ENCODE data around the gene ARHGAP30.

Gene ARHGAP30

DNA sequence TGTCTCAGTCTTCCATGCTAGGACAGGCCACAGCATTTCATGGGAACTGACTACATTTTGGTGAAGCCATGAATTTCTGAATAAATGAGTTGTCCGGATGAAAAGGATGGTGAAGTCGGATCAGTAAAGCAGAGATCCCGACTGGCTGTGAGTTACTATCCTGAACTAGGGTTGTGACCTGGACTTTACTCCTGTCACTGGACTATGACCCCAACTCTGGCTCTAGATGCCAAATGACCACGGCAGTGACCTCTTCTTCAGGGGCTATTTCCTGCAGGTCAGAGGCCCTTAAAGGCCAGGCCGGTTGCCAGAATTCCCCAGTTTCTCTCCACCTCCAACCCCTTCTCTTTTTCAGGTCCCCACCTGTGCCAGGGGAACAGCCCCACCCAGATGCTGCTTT lies 21.4 kb upstream of the ARHGAP30 start:
- H3K27me3 ChIP-seq (ENCODE audit: insufficient read depth, low read length, poor library complexity, severe bottlenecking) = no peaks in the 10 kb centered on the region
- H3K36me3 ChIP-seq (ENCODE audit: insufficient read depth, low read length) = no peaks in the 10 kb centered on the region
- H3K4me2 ChIP-seq (ENCODE audit: low read depth, low read length, poor library complexity, severe bottlenecking) = no peak overlapping the region
- no peak for TF ChIP-seq EZH2phosphoT487 (IDR thresholded peaks at IDR 0.05; ENCODE audit: borderline replicate concordance)
- TF ChIP-seq, protein P1, sequence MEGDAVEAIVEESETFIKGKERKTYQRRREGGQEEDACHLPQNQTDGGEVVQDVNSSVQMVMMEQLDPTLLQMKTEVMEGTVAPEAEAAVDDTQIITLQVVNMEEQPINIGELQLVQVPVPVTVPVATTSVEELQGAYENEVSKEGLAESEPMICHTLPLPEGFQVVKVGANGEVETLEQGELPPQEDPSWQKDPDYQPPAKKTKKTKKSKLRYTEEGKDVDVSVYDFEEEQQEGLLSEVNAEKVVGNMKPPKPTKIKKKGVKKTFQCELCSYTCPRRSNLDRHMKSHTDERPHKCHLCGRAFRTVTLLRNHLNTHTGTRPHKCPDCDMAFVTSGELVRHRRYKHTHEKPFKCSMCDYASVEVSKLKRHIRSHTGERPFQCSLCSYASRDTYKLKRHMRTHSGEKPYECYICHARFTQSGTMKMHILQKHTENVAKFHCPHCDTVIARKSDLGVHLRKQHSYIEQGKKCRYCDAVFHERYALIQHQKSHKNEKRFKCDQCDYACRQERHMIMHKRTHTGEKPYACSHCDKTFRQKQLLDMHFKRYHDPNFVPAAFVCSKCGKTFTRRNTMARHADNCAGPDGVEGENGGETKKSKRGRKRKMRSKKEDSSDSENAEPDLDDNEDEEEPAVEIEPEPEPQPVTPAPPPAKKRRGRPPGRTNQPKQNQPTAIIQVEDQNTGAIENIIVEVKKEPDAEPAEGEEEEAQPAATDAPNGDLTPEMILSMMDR (conservative IDR thresholded peaks at IDR 0.05; ENCODE audit: low read length) = no peak
- H3K4me3 ChIP-seq (ENCODE audit: low read length, poor library complexity, severe bottlenecking) = no peak overlapping the region
- H3F3A ChIP-seq (ENCODE audit: low read depth) = no peaks in the 10 kb centered on the region
- H3K9me3 ChIP-seq (ENCODE audit: insufficient read depth, low read depth, low read length) = no peaks in the 10 kb centered on the region
- no peak overlapping the region for H2AFZ ChIP-seq (ENCODE audit: low read length)
- H3K4me1 ChIP-seq (ENCODE audit: insufficient read depth, low read length, poor library complexity, severe bottlenecking) = no peaks in the 10 kb centered on the region
- H3K9ac ChIP-seq (ENCODE audit: low read depth, low read length, poor library complexity, severe bottlenecking) = no peak overlapping the region
- H3K79me2 ChIP-seq (ENCODE audit: insufficient read depth, low read length) = no peaks in the 10 kb centered on the region
- no peaks in the 10 kb centered on the region for H4K20me1 ChIP-seq (ENCODE audit: insufficient read depth, low read length, poor library complexity, severe bottlenecking)
- no peaks in the 10 kb centered on the region for H3K9me2 ChIP-seq (replicated peaks; ENCODE audit: low read depth, low read length)

DNA sequence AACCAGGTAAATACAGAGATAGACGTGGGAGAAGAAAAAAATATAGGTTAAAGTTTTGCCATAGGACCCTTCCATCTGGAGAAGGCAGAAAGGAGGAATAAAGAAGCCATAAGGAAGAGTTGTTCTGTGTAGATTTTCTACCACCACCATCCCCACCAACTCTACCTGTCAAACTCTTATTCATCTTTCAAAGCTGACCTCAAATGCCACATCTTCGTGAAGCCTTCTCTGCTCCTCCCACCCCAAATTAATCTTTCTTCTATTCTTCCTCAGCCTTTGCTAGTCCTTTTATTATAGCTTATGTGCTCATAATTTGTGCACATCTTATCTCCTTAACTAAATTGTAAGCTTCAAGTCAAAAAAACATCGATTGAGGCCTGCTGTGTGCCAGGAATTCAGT lies 20.9 kb upstream of the ARHGAP30 start:
- TF ChIP-seq, protein P1 (conservative IDR thresholded peaks at IDR 0.05; ENCODE audit: low read length) = no peak
- no peak for TF ChIP-seq EZH2phosphoT487 (IDR thresholded peaks at IDR 0.05; ENCODE audit: borderline replicate concordance)
- no peaks in the 10 kb centered on the region for H3K9me3 ChIP-seq (ENCODE audit: insufficient read depth, low read depth, low read length)
- H3K4me1 ChIP-seq (ENCODE audit: insufficient read depth, low read length, poor library complexity, severe bottlenecking) = no peaks in the 10 kb centered on the region
- H3F3A ChIP-seq (ENCODE audit: low read depth) = no peaks in the 10 kb centered on the region
- H3K9ac ChIP-seq (ENCODE audit: low read depth, low read length, poor library complexity, severe bottlenecking) = no peak overlapping the region
- H3K4me2 ChIP-seq (ENCODE audit: low read depth, low read length, poor library complexity, severe bottlenecking) = no peak overlapping the region
- no peaks in the 10 kb centered on the region for H3K9me2 ChIP-seq (replicated peaks; ENCODE audit: low read depth, low read length)
- H3K36me3 ChIP-seq (ENCODE audit: insufficient read depth, low read length) = no peaks in the 10 kb centered on the region
- H3K4me3 ChIP-seq (ENCODE audit: low read length, poor library complexity, severe bottlenecking) = no peak overlapping the region
- no peaks in the 10 kb centered on the region for H4K20me1 ChIP-seq (ENCODE audit: insufficient read depth, low read length, poor library complexity, severe bottlenecking)
- no peaks in the 10 kb centered on the region for H3K27me3 ChIP-seq (ENCODE audit: insufficient read depth, low read length, poor library complexity, severe bottlenecking)
- no peaks in the 10 kb centered on the region for H3K79me2 ChIP-seq (ENCODE audit: insufficient read depth, low read length)
- no peak overlapping the region for H2AFZ ChIP-seq (ENCODE audit: low read length)

DNA sequence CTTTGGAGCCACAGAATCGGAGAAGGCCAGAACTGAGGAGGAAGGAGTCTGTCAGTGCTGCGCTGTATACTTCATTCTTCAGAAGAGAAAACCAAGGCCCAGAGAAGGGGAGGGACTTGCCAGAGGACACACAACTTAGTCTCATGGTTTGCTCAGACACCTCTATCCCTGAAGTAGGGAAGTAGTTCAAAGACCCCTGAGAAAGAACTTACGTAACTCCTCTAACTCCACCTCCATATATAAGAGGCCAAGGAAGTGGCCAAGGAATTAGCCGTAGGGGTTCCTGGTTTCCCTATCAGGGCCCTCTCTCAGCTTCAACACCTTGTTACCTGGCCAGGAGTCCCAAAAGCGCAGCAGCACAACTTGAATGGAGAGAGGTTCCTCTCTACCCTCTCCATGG lies 20.2 kb upstream of the ARHGAP30 start:
- Histone ChIP-seq H2AFZ (ENCODE audit: low read length) (no peak overlapping the region), H3K4me3 (ENCODE audit: low read length, poor library complexity, severe bottlenecking) (no peak overlapping the region), H3K36me3 (ENCODE audit: insufficient read depth, low read length) (no peaks in the 10 kb centered on the region), H3K4me1 (ENCODE audit: insufficient read depth, low read length, poor library complexity, severe bottlenecking) (no peaks in the 10 kb centered on the region), H3K9ac (ENCODE audit: low read depth, low read length, poor library complexity, severe bottlenecking) (no peak overlapping the region), H4K20me1 (ENCODE audit: insufficient read depth, low read length, poor library complexity, severe bottlenecking) (no peaks in the 10 kb centered on the region), H3K4me2 (ENCODE audit: low read depth, low read length, poor library complexity, severe bottlenecking) (no peak overlapping the region), H3K9me2 (replicated peaks; ENCODE audit: low read depth, low read length) (no peaks in the 10 kb centered on the region), H3F3A (ENCODE audit: low read depth) (no peaks in the 10 kb centered on the region), H3K79me2 (ENCODE audit: insufficient read depth, low read length) (no peaks in the 10 kb centered on the region), H3K27me3 (ENCODE audit: insufficient read depth, low read length, poor library complexity, severe bottlenecking) (no peaks in the 10 kb centered on the region), H3K9me3 (ENCODE audit: insufficient read depth, low read depth, low read length) (no peaks in the 10 kb centered on the region)
- TF ChIP-seq, protein P1 (conservative IDR thresholded peaks at IDR 0.05; ENCODE audit: low read length) = no peak
- TF ChIP-seq EZH2phosphoT487 (IDR thresholded peaks at IDR 0.05; ENCODE audit: borderline replicate concordance) = no peak

Measured in Loucy (cell line).